Activated T-cell treated with anti-CD3 and anti-CD28 coated beads for 4 hours (primary cell): ENCODE results near the gene HNRNPC.
"Not testable (repeated sequence)": the region's sequence is repeated elsewhere in the genome, so short reads cannot be mapped to it uniquely, and the experiment has no call there.

Experiments
- DNase-seq: peaks from one replicate; pipeline ENCODE4 v3.0.0-alpha.2; 2020

Gene HNRNPC

DNA sequence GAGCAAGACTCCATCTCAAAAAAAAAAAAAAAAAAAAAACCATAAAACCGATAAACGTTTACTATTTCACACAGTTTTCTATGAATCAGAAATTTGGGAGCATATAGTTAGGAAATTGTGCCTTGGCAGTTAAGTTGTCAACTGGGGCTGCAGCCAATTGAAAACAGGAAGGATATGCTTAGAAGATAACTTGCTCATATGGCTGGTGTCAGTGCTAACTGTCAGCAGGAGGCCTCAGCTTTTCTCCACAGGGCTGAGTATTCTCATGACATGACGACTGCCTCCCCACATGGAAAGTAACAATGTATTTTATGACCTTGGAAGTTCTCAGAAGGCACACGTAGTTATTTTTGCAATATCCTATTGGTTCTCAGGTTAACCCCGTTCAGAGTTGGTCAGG is 83.8 kb downstream of the HNRNPC start:
- DNase-seq = no peak

- DNase-seq = no peak
Measured at GRCh38 chr14:21184254-21184653, 85.0 kb downstream of the HNRNPC start.

DNA sequence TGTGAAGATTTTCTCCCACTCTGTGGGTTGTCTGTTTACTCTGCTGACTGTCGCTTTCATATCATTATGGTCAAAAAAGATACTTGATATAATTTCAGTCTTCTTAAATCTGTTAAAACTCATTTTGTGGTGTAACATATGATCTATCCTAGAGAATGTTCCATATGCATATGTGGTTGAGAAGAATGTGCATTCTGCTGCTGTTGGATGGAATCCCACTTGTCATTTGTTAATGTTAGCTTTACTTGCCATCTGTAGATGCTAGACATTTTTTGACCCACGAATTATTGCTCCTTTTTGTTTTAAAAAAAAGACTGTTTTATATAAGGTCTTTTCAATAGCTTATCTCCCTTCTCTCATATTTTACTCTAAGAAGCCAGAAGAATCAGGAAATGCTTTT is 87.1 kb downstream of the HNRNPC start:
- no peak for DNase-seq

DNA sequence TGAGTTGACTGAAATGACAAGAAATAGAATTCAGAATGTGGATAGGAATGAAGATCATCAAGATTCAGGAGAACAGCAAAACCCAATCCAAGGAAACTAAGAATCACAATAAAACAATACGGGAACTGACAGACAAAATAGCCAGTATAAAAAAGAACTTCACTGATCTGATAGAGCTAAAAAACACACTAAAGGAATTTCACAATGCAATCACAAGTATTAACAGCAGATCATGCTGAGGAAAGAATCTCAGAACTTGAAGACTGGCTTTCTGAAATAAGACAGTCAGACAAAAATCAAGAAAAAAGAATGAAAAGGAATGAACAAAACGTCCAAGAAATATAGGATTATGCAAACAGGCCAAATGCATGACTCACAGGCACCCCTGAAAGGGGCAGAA is 98.1 kb downstream of the HNRNPC start:
- DNase-seq = no peak

- DNase-seq = no peak
Measured at GRCh38 chr14:21169573-21169972, 99.7 kb downstream of the HNRNPC start.

- DNase-seq = no peak
Measured at GRCh38 chr14:21168055-21168454, 101.2 kb downstream of the HNRNPC start.

DNA sequence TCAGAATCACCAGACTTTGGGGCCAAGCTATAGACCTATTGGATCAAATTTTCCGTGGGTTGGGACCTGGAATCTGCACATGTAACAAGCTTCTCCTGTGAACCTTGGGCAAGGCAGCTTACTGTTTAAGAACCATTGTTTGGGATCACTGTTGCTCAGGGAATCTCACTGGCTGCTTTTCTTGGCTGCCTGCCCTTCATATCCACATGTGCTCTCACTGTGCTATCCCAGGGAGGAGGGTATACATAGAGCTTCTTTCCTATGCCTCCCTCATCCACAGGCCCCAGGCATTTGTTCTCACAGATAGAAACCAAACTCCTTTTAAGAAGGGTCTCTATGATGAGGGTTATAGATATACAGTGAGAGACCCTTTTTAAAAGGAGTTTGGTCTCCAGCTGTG is 103.6 kb downstream of the HNRNPC start:
- DNase-seq = not testable (repeated sequence)

- DNase-seq = not testable (repeated sequence)
Measured at GRCh38 chr14:21165002-21165605, 104.1 kb downstream of the HNRNPC start.

GRCh38 chr14:21163871-21164291 is 105.4 kb downstream of the HNRNPC start:
- no peak for DNase-seq

DNA sequence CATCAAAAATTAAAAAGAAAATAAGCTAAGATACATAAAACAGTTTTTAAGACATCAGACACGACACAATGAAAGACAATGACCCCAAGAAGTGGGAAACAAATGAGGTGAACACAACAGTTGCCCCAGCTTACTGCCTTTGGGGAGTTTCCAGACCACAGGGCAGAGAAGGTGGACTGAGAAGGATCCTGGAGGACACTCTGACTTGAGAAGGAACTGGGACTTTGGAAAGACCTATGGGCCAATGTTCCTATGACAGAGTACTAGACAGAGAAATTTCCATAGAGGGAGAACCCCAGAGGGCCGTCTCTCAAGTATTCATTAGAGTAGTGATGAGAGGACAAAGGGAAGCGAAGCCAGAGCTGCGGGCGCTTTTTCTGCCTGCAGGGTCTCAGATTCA is 107.2 kb downstream of the HNRNPC start:
- DNase-seq = no peak

- DNase-seq = no peak
Measured at GRCh38 chr14:21160061-21160610, 109.1 kb downstream of the HNRNPC start.
